ENCODE measurements around the gene CRABP2. TPM values are rescaled to one million over a fixed set of nuclear protein-coding genes. Genes with fewer than 3 reads are reported as not detected.

The CRABP2 gene
- total RNA-seq, 2 experiments from 2014 or later, result 0.78 to 0.90 TPM

GRCh38 chr1:156693848-156694689, 11.3 kb downstream of the CRABP2 start:
- ATAC-seq, result no peak
- no peaks in the 10 kb centered on the region for H3K9me3 Mint-ChIP-seq
- ChIA-PET POLR2A (interaction anchor here (0.7 to 1.1 kb wide), 2 partner anchors 10 to 12 kb away, joined by 3 to 7 read pairs; no protein-coding TSS in a partner anchor), CTCF (interaction anchor here (0.8 to 13.3 kb wide), 5 partner anchors 9 to 70 kb away, joined by 3 to 396 read pairs (median 5); partner anchors contain the start of genes CRABP2, ISG20L2 and METTL25B)
- no peak overlapping the region for H3K27ac Mint-ChIP-seq
- TF ChIP-seq CTCF (IDR thresholded peaks at IDR 0.05), result no peak
- H3K4me3 Mint-ChIP-seq, result no peak overlapping the region
- intact Hi-C loops (cut with micrococcal nuclease), result no loop called here
- no peaks in the 10 kb centered on the region for H3K36me3 Mint-ChIP-seq (ENCODE audit: low read depth)
- DNase-seq, result no peak
- peaks cover 53% of the 10 kb centered on the region for H3K27me3 Mint-ChIP-seq
- H3K4me1 Mint-ChIP-seq (ENCODE audit: low read depth), result peaks cover 23% of the 10 kb centered on the region

GRCh38 chr1:156692925-156693847, 12.2 kb downstream of the CRABP2 start:
- H3K4me3 Mint-ChIP-seq, result no peak overlapping the region
- TF ChIP-seq CTCF (IDR thresholded peaks at IDR 0.05), result no peak
- POLR2A ChIA-PET, result interaction anchor here (1.1 kb wide), 1 partner anchor 13 kb away, joined by 3 read pairs; no protein-coding TSS in a partner anchor
- H3K27me3 Mint-ChIP-seq, result peaks cover 61% of the 10 kb centered on the region
- CTCF ChIA-PET, result interaction anchor here (1.1 to 13.3 kb wide), 4 partner anchors 10 to 166 kb away, joined by 3 to 396 read pairs (median 138); partner anchors contain the start of genes CRABP2, INSRR, ISG20L2 and METTL25B
- DNase-seq, result peak; percentile 41
- peaks cover 23% of the 10 kb centered on the region for H3K4me1 Mint-ChIP-seq (ENCODE audit: low read depth)
- no peak for ATAC-seq
- H3K36me3 Mint-ChIP-seq (ENCODE audit: low read depth), result no peaks in the 10 kb centered on the region
- intact Hi-C loops (cut with micrococcal nuclease), result no loop called here
- no peaks in the 10 kb centered on the region for H3K9me3 Mint-ChIP-seq
- no peak overlapping the region for H3K27ac Mint-ChIP-seq

GRCh38 chr1:156692441-156692924, 12.9 kb downstream of the CRABP2 start:
- ATAC-seq (no peak), DNase-seq (no peak)
- CTCF ChIA-PET, result interaction anchor here (1.1 to 13.3 kb wide), 7 partner anchors 10 to 199 kb away, joined by 3 to 396 read pairs (median 48); partner anchors contain the start of genes CRABP2, INSRR, ISG20L2 and METTL25B
- POLR2A ChIA-PET, result interaction anchor here (1.1 to 2.4 kb wide), 3 partner anchors 13 to 33 kb away, joined by 3 to 12 read pairs (median 4); partner anchors contain the start of gene CRABP2
- peaks cover 23% of the 10 kb centered on the region for H3K4me1 Mint-ChIP-seq (ENCODE audit: low read depth)
- no peak overlapping the region for H3K27ac Mint-ChIP-seq
- H3K27me3 Mint-ChIP-seq, result peaks cover 60% of the 10 kb centered on the region
- no peaks in the 10 kb centered on the region for H3K9me3 Mint-ChIP-seq
- no peak overlapping the region for H3K4me3 Mint-ChIP-seq
- TF ChIP-seq CTCF (IDR thresholded peaks at IDR 0.05), result no peak
- intact Hi-C loops (cut with micrococcal nuclease), result no loop called here
- no peaks in the 10 kb centered on the region for H3K36me3 Mint-ChIP-seq (ENCODE audit: low read depth)

- ChIA-PET CTCF (interaction anchor here (1.1 to 13.3 kb wide), 11 partner anchors 9 to 236 kb away, joined by 3 to 396 read pairs (median 48); partner anchors contain the start of genes CRABP2, INSRR, ISG20L2 and METTL25B), POLR2A (interaction anchor here (1.1 to 2.4 kb wide), 3 partner anchors 14 to 34 kb away, joined by 3 to 12 read pairs (median 4); partner anchors contain the start of gene CRABP2)
- Mint-ChIP-seq H3K27ac (no peak overlapping the region), H3K9me3 (no peaks in the 10 kb centered on the region), H3K4me1 (ENCODE audit: low read depth) (peaks cover 23% of the 10 kb centered on the region), H3K27me3 (peaks cover 57% of the 10 kb centered on the region), H3K36me3 (ENCODE audit: low read depth) (no peaks in the 10 kb centered on the region), H3K4me3 (no peak overlapping the region)
- intact Hi-C loops (cut with micrococcal nuclease), result no loop called here
- ATAC-seq, result no peak
- no peak for DNase-seq
- TF ChIP-seq CTCF (IDR thresholded peaks at IDR 0.05), result no peak
Measured at GRCh38 chr1:156691665-156692440, 13.5 kb downstream of the CRABP2 start.
